HL-60/S4 treated with phorbol 12-myristate 13-acetate at 8.2 ng/mL for 4 days and 3 days (cell line): ENCODE data around the gene COX18.

ENCODE experiments used
- in situ Hi-C: fragments of 300-500 bp; cut with MboI; formaldehyde crosslinking; loops from 2 replicates; pipeline ENCODE4 v1.15.0; 2022; ENCODE audit warnings: low sequenced_read_pairs

The COX18 gene

GRCh38 chr4:73069338-73070073 lies at the start of gene COX18:
TSS of gene COX18 (minus strand) at chr4:73069716. CDS start at chr4:73069649, 67 bp downstream.
- in situ Hi-C loops, result no loop called here

GRCh38 chr4:73109493-73109892 lies 40.0 kb upstream of the COX18 start:
- in situ Hi-C loops, result no loop called here

- in situ Hi-C loops, result no loop called here
Measured at GRCh38 chr4:73104695-73105094, 35.2 kb upstream of the COX18 start.

- in situ Hi-C loops, result no loop called here
Measured at GRCh38 chr4:73103799-73104503, 34.4 kb upstream of the COX18 start.

- in situ Hi-C loops, result loop anchor here (25.0 kb wide), 1 partner anchor 163 kb away; the partner anchor contains the start of gene ANKRD17
Measured at GRCh38 chr4:73099143-73099542, 29.6 kb upstream of the COX18 start.

GRCh38 chr4:73098713-73099112 lies 29.2 kb upstream of the COX18 start:
- in situ Hi-C loops, result loop anchor here (25.0 kb wide), 1 partner anchor 164 kb away; the partner anchor contains the start of gene ANKRD17

GRCh38 chr4:73098016-73098415 lies 28.5 kb upstream of the COX18 start:
- in situ Hi-C loops, result loop anchor here (25.0 kb wide), 1 partner anchor 164 kb away; the partner anchor contains the start of gene ANKRD17

GRCh38 chr4:73092868-73093267 lies 23.4 kb upstream of the COX18 start:
- in situ Hi-C loops, result loop anchor here (25.0 kb wide), 1 partner anchor 169 kb away; the partner anchor contains the start of gene ANKRD17

- in situ Hi-C loops, result loop anchor here (25.0 kb wide), 1 partner anchor 172 kb away; the partner anchor contains the start of gene ANKRD17
Measured at GRCh38 chr4:73090738-73091137, 21.2 kb upstream of the COX18 start.

- in situ Hi-C loops, result loop anchor here (25.0 kb wide), 1 partner anchor 174 kb away; the partner anchor contains the start of gene ANKRD17
Measured at GRCh38 chr4:73087871-73088270, 18.4 kb upstream of the COX18 start.

GRCh38 chr4:73086095-73086868 lies 16.8 kb upstream of the COX18 start:
- in situ Hi-C loops, result loop anchor here (25.0 kb wide), 1 partner anchor 176 kb away; the partner anchor contains the start of gene ANKRD17

- in situ Hi-C loops, result loop anchor here (25.0 kb wide), 1 partner anchor 182 kb away; the partner anchor contains the start of gene ANKRD17
Measured at GRCh38 chr4:73080789-73081188, 11.3 kb upstream of the COX18 start.

- in situ Hi-C loops, result loop anchor here (25.0 kb wide), 1 partner anchor 186 kb away; the partner anchor contains the start of gene ANKRD17
Measured at GRCh38 chr4:73075832-73076231, 6.3 kb upstream of the COX18 start.

GRCh38 chr4:73070074-73070390 lies 516 bp upstream of the COX18 start:
- in situ Hi-C loops, result no loop called here

- in situ Hi-C loops, result no loop called here
Measured at GRCh38 chr4:73068491-73069337, 802 bp downstream of the COX18 start.

GRCh38 chr4:73067971-73068394 lies 1.5 kb downstream of the COX18 start:
- in situ Hi-C loops, result no loop called here

GRCh38 chr4:73066928-73067327 lies 2.6 kb downstream of the COX18 start:
- in situ Hi-C loops, result no loop called here

- in situ Hi-C loops, result no loop called here
Measured at GRCh38 chr4:73066445-73066844, 3.1 kb downstream of the COX18 start.

- in situ Hi-C loops, result no loop called here
Measured at GRCh38 chr4:73064536-73064935, 5.0 kb downstream of the COX18 start.
